Ectodermal cell (in vitro differentiated cells): ENCODE measurements around the gene ATXN10.

Experiments
- H3K27ac ChIP-seq: 2 replicates; pipeline ENCODE4 v1.7.0; 2013; ENCODE audit warnings: mild to moderate bottlenecking, low read depth, low read length; ENCODE audit not compliant: insufficient read depth, poor library complexity, severe bottlenecking
- H3K27me3 ChIP-seq: 2 replicates; pipeline ENCODE4 v1.7.0; 2013; ENCODE audit warnings: mild to moderate bottlenecking, low read length; ENCODE audit not compliant: insufficient read depth, control insufficient read depth, poor library complexity, severe bottlenecking
- H3K36me3 ChIP-seq: one replicate; pipeline ENCODE4 v1.7.0; 2013; ENCODE audit warnings: low read length; ENCODE audit not compliant: control insufficient read depth, insufficient read depth
- H3K4me1 ChIP-seq: one replicate; pipeline ENCODE4 v1.7.0; 2013; ENCODE audit warnings: low read length; ENCODE audit not compliant: control insufficient read depth, insufficient read depth
- H3K4me3 ChIP-seq: 2 replicates; pipeline ENCODE4 v1.7.0; 2013; ENCODE audit warnings: low read depth, low read length, control low read depth; ENCODE audit not compliant: insufficient read depth
- H3K9me3 ChIP-seq: 2 replicates; pipeline ENCODE4 v1.7.0; 2013; ENCODE audit warnings: mild to moderate bottlenecking, low read length, moderate library complexity; ENCODE audit not compliant: control insufficient read depth
- WGBS, 2 experiments: methylation state at CpG; one replicate each; pipeline ENCODE4 v1.1.7; 2013; ENCODE audit warnings: missing lambda C conversion rate in 2 of 2; 5-methylcytosine and 5-hydroxymethylcytosine counted together

The ATXN10 gene

DNA sequence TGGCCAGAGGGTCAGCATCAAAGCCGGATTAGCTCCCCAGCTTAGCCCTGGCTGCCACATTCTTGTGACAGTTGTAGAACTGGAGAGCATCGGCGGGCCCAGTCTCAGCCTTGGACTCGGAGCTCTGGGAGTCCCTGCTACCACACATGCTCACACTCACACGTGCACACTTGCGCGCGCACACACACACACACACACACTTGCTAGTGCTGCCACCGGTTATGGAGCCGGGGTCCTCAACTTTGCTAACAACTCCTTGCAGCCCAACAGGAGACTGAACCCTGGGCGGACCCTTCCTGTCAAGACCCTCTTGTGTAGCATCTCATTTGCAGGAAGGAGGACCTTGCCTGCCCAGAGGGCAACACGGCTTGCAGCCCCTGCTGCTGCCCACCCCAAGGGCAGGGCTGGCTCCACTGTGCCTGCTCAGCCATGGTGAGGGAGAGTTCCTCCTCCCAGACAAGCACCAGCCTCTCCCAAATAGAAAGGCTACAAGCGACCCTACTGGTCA, 197.8 kb downstream of the ATXN10 start:
- H3K27ac ChIP-seq: no peak overlapping the region
- peaks cover 31% of the 10 kb centered on the region for H3K4me1 ChIP-seq
- H3K4me3 ChIP-seq: no peak overlapping the region
- WGBS, 2 experiments: 74% methylated on average over 13 of the region's 13 CpGs
- peaks cover 62% of the 10 kb centered on the region for H3K27me3 ChIP-seq
- no peaks in the 10 kb centered on the region for H3K9me3 ChIP-seq
- H3K36me3 ChIP-seq: no peaks in the 10 kb centered on the region

DNA sequence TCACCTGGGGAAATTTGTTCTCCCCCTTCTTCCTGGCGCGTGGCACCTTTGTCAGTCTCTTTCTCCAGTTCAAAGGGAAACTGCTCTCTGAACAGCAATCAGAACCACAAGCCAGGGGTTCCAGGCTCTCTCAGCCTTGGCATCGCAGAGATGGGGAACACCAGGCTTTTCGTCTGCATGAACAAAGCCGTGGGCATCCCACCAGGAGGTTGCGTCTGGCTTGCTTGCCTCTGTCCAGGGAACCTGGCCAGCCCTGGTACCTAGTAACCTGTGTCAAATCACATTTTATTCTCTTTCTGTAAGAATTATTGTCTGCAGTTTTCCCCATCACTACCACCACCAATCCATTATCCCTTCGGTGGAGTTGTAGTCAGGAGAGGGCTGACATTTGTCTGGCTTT, 198.4 kb downstream of the ATXN10 start:
- Histone ChIP-seq H3K9me3 (no peaks in the 10 kb centered on the region), H3K27me3 (peaks cover 56% of the 10 kb centered on the region), H3K27ac (no peak overlapping the region)

DNA sequence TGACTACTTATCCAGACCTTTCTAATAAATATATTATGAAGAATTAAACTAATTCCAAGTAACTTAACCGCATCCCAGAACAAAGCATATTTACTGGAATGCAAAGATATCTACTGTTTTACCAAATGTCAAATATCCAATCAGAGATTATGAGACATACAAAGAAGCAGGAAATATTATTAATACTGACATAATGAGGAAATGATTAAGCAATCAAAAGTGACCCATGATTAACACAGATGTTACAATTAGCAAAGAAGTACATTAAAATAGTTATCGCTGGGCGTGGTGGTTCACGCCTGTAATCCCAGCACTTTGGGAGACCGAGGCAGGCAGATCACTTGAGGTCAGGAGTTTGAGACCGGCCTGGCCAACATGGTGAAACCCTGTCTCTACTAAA, 200.1 kb downstream of the ATXN10 start:
- no peak overlapping the region for H3K27ac ChIP-seq
- peaks cover 39% of the 10 kb centered on the region for H3K27me3 ChIP-seq
- H3K9me3 ChIP-seq: no peaks in the 10 kb centered on the region
- WGBS, 2 experiments: 90% methylated on average over 5 of the region's 6 CpGs
- H3K4me3 ChIP-seq: no peak overlapping the region
- no peaks in the 10 kb centered on the region for H3K36me3 ChIP-seq
- H3K4me1 ChIP-seq: peaks cover 23% of the 10 kb centered on the region

More for the DNA sequence above, 198.4 kb downstream of the ATXN10 start:
- H3K36me3 ChIP-seq: no peaks in the 10 kb centered on the region
- H3K4me1 ChIP-seq: peaks cover 29% of the 10 kb centered on the region
- no peak overlapping the region for H3K4me3 ChIP-seq
- WGBS, 2 experiments: 92% methylated on average over 7 of the region's 7 CpGs

DNA sequence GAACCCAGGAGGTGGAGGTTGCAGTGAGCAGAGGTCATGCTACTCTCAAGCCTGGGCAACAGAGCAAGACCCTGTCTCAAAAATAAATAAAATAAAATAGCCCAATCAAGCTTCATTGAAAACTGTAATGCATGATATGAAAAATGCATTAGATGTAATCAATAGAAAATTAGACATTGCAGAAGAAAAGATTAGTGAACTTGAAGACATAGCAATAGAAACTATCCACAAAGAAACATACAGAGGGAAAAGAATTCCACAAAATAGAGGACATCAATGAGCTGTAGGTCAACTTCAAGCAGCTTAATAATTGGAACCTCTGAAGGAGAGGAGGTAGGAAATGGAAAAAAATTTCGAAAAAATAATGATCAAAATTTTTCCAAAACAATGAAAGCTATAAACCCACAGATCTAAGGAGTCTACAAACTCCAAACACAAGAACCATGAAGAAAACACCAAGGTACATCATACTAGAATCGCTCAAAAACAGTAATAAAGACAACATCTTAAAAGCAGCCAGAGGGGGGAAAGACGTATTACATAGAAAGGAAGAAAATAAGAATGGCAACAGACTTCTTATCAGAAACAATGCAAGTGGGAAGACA, 201.1 kb downstream of the ATXN10 start:
- Histone ChIP-seq H3K4me1 (peaks cover 23% of the 10 kb centered on the region), H3K4me3 (no peak overlapping the region), H3K9me3 (no peaks in the 10 kb centered on the region), H3K36me3 (no peaks in the 10 kb centered on the region), H3K27ac (no peak overlapping the region), H3K27me3 (peaks cover 29% of the 10 kb centered on the region)
- 94 to 100% methylated on average over 2 to 3 of the region's 3 CpGs for WGBS, 2 experiments

DNA sequence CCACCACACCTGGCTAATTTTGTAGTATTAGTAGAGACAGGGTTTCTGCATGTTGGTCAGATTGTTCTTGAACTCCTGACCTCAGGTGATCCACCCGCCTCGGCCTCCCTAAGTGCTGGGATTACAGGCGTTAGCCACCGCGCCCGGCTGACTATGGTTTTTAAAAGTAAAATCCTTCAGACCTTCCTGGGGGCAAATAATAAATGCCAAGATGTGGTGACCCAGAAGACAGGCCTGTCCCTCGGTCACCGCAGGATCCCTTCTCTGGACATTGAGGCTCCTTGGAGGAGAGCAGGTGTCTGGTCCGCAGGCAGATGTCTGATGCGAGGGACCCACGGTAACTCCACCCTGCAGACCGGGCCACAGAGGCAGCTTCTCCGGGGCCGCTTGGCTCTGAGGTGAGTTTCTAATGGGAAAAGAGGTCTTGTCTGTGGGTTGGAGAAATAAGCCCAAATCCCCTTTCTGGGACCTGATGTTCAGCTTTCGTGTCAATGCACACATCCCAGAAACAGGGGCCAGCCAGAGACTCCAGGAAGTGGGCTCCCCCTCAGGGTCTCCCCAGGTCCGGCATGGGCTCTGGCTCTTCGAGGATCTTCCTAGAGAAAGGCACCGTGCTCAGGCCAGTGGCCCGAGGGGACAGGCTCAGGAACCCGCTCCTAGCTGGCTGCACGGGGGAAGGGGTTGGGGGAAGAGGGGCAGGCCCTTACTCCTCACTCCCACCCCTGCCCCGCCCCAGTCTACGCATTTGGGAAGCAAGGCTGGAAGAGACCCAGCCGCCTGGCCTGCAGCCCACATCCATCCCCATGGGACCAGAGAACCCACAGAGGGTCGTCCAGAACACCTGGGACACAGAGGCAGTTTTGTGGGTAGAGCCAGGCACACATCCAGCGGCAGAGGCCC, 204.8 kb downstream of the ATXN10 start:
- Histone ChIP-seq H3K27me3 (peaks cover 14% of the 10 kb centered on the region), H3K27ac (no peak overlapping the region), H3K36me3 (no peaks in the 10 kb centered on the region), H3K9me3 (no peaks in the 10 kb centered on the region), H3K4me3 (no peak overlapping the region), H3K4me1 (peaks cover 39% of the 10 kb centered on the region)
- 87 to 90% methylated on average over 26 of the region's 26 CpGs for WGBS, 2 experiments

DNA sequence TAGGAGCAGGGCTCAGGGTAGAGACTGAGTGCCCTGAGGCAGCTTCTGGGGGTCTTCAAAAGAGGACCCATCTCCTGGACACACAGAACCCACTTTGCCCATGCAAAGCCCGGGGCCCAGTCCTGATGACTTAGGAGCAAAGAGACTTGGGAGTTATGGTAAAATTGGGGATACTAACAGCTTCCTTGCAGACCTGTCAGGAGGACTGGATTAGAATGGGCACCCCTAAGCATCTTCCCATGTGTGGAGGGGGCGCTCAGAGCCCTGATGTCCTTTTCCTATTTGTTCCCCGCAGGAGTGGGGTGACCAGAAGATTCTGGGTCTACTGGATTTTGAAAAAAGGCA, 205.4 kb downstream of the ATXN10 start:
- H3K4me1 ChIP-seq: peaks cover 41% of the 10 kb centered on the region
- no peak overlapping the region for H3K4me3 ChIP-seq
- no peak overlapping the region for H3K27ac ChIP-seq
- H3K9me3 ChIP-seq: no peaks in the 10 kb centered on the region
- H3K27me3 ChIP-seq: peaks cover 18% of the 10 kb centered on the region
- 91 to 93% methylated on average over 3 of the region's 3 CpGs for WGBS, 2 experiments
- H3K36me3 ChIP-seq: no peaks in the 10 kb centered on the region

DNA sequence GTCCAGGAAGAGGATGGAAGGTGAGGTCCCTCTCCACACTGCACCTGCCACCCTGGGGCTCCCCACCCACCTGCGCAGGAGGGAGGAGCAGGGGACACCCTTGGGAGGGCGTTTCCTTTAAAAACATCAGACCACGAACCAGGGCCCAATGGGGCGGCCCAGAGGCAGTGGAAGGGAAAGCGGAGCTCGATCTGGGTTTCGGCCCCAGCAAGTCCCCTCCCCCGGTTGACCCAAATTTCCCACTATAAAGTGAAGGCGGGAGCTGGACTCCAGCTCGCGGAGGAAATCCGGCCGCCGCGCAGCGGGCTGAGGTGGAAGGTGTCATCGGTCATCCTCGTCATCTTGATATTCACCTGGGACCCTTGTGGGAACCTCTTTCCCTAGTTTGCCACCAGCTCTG, 206.0 kb downstream of the ATXN10 start:
- WGBS, 2 experiments: 84 to 89% methylated on average over 18 of the region's 18 CpGs
- H3K9me3 ChIP-seq: no peaks in the 10 kb centered on the region
- H3K27ac ChIP-seq: no peak overlapping the region
- H3K4me3 ChIP-seq: no peak overlapping the region
- H3K36me3 ChIP-seq: no peaks in the 10 kb centered on the region
- peaks cover 41% of the 10 kb centered on the region for H3K4me1 ChIP-seq
- H3K27me3 ChIP-seq: peaks cover 22% of the 10 kb centered on the region

DNA sequence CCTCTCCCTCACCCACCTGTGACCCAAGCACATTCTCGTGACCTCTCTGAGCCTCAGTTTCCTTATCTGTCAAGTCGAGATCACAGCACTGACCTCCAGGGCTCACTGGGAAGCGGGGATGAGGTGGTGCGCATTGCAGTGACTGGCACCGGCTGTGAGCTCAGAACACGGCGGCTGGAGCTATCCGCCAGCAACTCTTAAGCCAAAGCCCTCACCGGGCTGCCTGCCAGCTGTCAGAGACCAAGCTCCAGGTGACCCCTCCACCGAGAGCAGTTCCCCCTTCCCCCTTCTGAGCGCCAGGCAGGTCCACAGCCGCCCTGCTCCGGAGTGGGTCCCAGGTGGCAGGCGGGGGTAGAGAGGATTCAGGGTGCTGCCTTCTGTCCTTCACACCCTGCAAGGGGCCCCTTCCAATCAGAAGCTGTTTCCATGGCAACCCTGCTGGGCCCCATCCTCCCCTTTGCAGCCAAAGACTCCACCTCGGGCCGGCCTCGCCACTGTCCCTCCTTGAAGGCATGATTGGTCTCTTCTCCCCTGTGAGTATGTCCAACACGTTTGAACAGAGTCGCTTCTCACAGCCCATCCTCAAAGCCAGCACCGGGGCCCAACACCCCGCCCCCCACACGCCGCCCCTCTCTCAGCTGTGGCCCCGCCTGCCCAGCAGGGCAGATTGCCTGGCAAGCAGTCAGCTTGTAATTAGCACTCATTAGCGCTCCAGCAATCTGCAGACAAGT, 206.6 kb downstream of the ATXN10 start:
- Histone ChIP-seq H3K4me1 (peaks cover 41% of the 10 kb centered on the region), H3K27me3 (peaks cover 22% of the 10 kb centered on the region), H3K36me3 (no peaks in the 10 kb centered on the region), H3K9me3 (no peaks in the 10 kb centered on the region), H3K4me3 (no peak overlapping the region), H3K27ac (no peak overlapping the region)
- 32 to 33% methylated on average over 25 of the region's 25 CpGs for WGBS, 2 experiments

DNA sequence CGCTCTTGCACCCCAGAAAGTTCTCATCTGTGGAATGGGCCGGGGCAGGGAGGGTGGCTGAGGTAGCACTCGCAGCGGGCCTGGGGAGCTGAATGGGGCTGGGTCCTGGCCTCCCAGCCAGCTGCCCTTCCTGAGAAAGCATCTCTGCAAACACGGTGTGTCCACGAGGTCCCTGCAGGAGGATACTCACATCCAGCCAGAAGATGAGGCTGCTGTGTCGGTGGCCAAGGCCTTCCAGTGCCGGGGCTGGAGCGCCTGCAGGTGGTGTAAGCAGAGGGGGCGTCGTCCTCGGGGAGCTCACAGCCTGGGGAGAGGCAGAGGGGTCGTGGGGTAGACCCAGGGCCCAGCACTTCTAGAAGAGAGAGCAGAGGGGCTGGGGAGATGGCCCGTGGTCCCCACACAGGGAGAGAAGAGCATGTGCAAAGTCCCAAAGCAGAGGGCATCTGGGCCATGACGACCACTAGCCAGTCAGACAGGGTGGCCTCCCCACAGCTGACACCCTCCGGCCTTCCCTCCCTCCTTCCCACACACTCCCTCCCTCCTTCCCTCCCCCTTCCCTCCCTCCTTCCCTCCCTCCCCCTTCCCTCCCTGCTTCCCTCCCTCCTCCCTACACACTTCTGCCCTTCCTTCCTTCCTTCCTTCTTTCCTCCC, 207.4 kb downstream of the ATXN10 start:
- WGBS, 2 experiments: 59 to 60% methylated on average over 16 of the region's 16 CpGs
- H3K36me3 ChIP-seq: no peaks in the 10 kb centered on the region
- H3K4me3 ChIP-seq: no peak overlapping the region
- no peak overlapping the region for H3K27ac ChIP-seq
- H3K27me3 ChIP-seq: peaks cover 22% of the 10 kb centered on the region
- H3K9me3 ChIP-seq: no peaks in the 10 kb centered on the region
- H3K4me1 ChIP-seq: peaks cover 41% of the 10 kb centered on the region
